Astrocyte (in vitro differentiated cells and primary cell): ENCODE measurements around the gene ALPK3. TPM values are rescaled to one million over a fixed set of nuclear protein-coding genes. Genes with fewer than 3 reads are reported as not detected.

ENCODE experiments used
- DNase-seq: peaks from one replicate; pipeline ENCODE4 v3.0.0-alpha.2; 2010; ENCODE audit warnings: low read depth
- FAIRE-seq: peaks from 2 replicates; lab custom pipeline; 2011; peaks lifted over from hg19 to GRCh38; lab: Jason Lieb, UNC
- H2AFZ ChIP-seq: 2 replicates; pipeline ENCODE4 v1.6.0; 2012; ENCODE audit warnings: low read depth, low read length, inconsistent platforms
- H3K27ac ChIP-seq: 2 replicates; pipeline ENCODE4 v1.5.1; 2011; ENCODE audit warnings: low read depth, low read length, inconsistent platforms
- H3K27me3 ChIP-seq: 2 replicates; pipeline ENCODE4 v1.6.0; 2011; ENCODE audit warnings: low read length, inconsistent platforms; ENCODE audit not compliant: insufficient read depth
- H3K36me3 ChIP-seq: 2 replicates; pipeline ENCODE4 v1.5.1; 2011; ENCODE audit warnings: low read length, inconsistent platforms; ENCODE audit not compliant: insufficient read depth
- H3K4me1 ChIP-seq: 2 replicates; pipeline ENCODE4 v1.5.1; 2011; ENCODE audit warnings: low read length, inconsistent platforms; ENCODE audit not compliant: insufficient read depth
- H3K4me2 ChIP-seq: 2 replicates; pipeline ENCODE4 v1.6.0; 2012; ENCODE audit warnings: low read length, inconsistent platforms
- H3K4me3 ChIP-seq: 2 replicates; pipeline ENCODE4 v1.5.1; 2011; ENCODE audit warnings: low read depth, mild to moderate bottlenecking, low read length, inconsistent platforms; ENCODE audit not compliant: insufficient read depth
- H3K79me2 ChIP-seq: 2 replicates; pipeline ENCODE4 v1.6.0; 2012; ENCODE audit warnings: mild to moderate bottlenecking, low read length, inconsistent platforms; ENCODE audit not compliant: insufficient read depth
- H3K9ac ChIP-seq: 2 replicates; pipeline ENCODE4 v1.6.0; 2012; ENCODE audit warnings: mild to moderate bottlenecking, low read length, inconsistent platforms
- H3K9me3 ChIP-seq: 2 replicates; pipeline ENCODE4 v1.5.1; 2012; ENCODE audit warnings: low read depth, mild to moderate bottlenecking, low read length, inconsistent platforms; ENCODE audit not compliant: insufficient read depth
- H4K20me1 ChIP-seq: 2 replicates; pipeline ENCODE4 v1.6.0; 2012; ENCODE audit warnings: low read length, inconsistent platforms; ENCODE audit not compliant: insufficient read depth
- H3K27ac Mint-ChIP-seq: one replicate; pipeline ENCODE4 v1.8.0; 2021; ENCODE audit warnings: mild to moderate bottlenecking, mixed read lengths; ENCODE audit not compliant: unreplicated experiment
- H3K27me3 Mint-ChIP-seq: one replicate; pipeline ENCODE4 v1.8.0; 2021; ENCODE audit warnings: low read depth, mixed read lengths; ENCODE audit not compliant: unreplicated experiment
- H3K36me3 Mint-ChIP-seq: one replicate; pipeline ENCODE4 v1.8.0; 2021; ENCODE audit warnings: low read depth, mixed read lengths; ENCODE audit not compliant: unreplicated experiment
- H3K4me1 Mint-ChIP-seq: one replicate; pipeline ENCODE4 v1.8.0; 2021; ENCODE audit warnings: low read depth, mixed read lengths; ENCODE audit not compliant: unreplicated experiment
- H3K4me3 Mint-ChIP-seq: one replicate; pipeline ENCODE4 v1.8.0; 2021; ENCODE audit warnings: mild to moderate bottlenecking, moderate library complexity, mixed read lengths; ENCODE audit not compliant: unreplicated experiment
- H3K9me3 Mint-ChIP-seq: one replicate; pipeline ENCODE4 v1.8.0; 2021; ENCODE audit warnings: mild to moderate bottlenecking, mixed read lengths; ENCODE audit not compliant: unreplicated experiment
- CTCF ChIP-seq: IDR thresholded peaks from 2 replicates; pipeline ENCODE4 v1.5.1; 2011; ENCODE audit warnings: low read depth, mild to moderate bottlenecking, inconsistent platforms, low read length, moderate library complexity; ENCODE audit not compliant: insufficient read depth
- EZH2 ChIP-seq: IDR thresholded peaks from 2 replicates; pipeline ENCODE4 v1.6.1; 2012; ENCODE audit warnings: mild to moderate bottlenecking, low read length, inconsistent platforms; ENCODE audit not compliant: insufficient read depth
- total RNA-seq: library from RNA; stranded (reverse); gene quantifications from 2 replicates; pipeline ENCODE4 v1.2.1, GENCODE V29; 2021

The ALPK3 gene
- total RNA-seq, 1 donor from 2014 or later = 9.1 TPM

DNA sequence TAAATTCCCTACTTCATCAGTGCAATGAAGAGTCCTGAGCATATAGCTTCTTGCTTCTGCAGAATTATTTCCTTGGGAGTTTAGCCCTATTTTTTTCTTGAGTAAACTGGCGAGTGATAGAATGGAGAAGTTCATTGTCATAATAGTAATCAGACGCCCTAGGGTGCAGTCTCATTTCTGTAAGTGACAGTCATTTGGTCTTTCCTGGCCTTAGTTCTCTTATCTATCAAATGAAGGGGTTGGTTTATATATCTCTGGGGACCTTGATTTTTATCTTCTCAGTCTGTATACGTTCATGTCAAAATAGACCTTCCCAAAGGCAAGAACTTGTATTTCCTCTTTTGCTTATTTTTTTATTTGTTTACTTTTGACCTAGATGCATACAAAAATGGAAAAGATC lies 9.9 kb upstream of the ALPK3 start:
- Mint-ChIP-seq H3K9me3 (no peaks in the 10 kb centered on the region), H3K27me3 (no peaks in the 10 kb centered on the region)
- TF ChIP-seq CTCF (no peak), EZH2 (no peak)

GRCh38 chr15:84810073-84810840 lies 6.9 kb upstream of the ALPK3 start:
- Mint-ChIP-seq H3K36me3 (peaks cover 20% of the 10 kb centered on the region), H3K27ac (peak overlapping the region; percentile 66), H3K4me1 (peaks cover 10% of the 10 kb centered on the region), H3K27me3 (peaks cover 2% of the 10 kb centered on the region), H3K4me3 (no peak overlapping the region), H3K9me3 (no peaks in the 10 kb centered on the region)
- FAIRE-seq = no peak
- Histone ChIP-seq H3K27me3 (no peaks in the 10 kb centered on the region), H3K4me3 (no peak overlapping the region), H3K9ac (no peak overlapping the region), H2AFZ (no peak overlapping the region), H3K79me2 (no peaks in the 10 kb centered on the region), H3K27ac (no peak overlapping the region), H3K9me3 (no peaks in the 10 kb centered on the region), H3K36me3 (no peaks in the 10 kb centered on the region), H3K4me1 (peaks cover 5% of the 10 kb centered on the region), H3K4me2 (no peak overlapping the region), H4K20me1 (peaks cover 3% of the 10 kb centered on the region)
- TF ChIP-seq CTCF (no peak), EZH2 (no peak)
- DNase-seq = peak; percentile 29

More for the DNA sequence above, 9.9 kb upstream of the ALPK3 start:
- DNase-seq (no peak), FAIRE-seq (no peak)
- Mint-ChIP-seq H3K4me3 (no peak overlapping the region), H3K36me3 (peaks cover 36% of the 10 kb centered on the region), H3K27ac (no peak overlapping the region), H3K4me1 (peaks cover 10% of the 10 kb centered on the region)
- peaks cover 3% of the 10 kb centered on the region for H4K20me1 ChIP-seq
- no peaks in the 10 kb centered on the region for H3K9me3 ChIP-seq
- peaks cover 5% of the 10 kb centered on the region for H3K36me3 ChIP-seq
- H3K79me2 ChIP-seq = no peaks in the 10 kb centered on the region
- no peak overlapping the region for H3K4me3 ChIP-seq
- no peak overlapping the region for H2AFZ ChIP-seq
- no peak overlapping the region for H3K27ac ChIP-seq
- no peaks in the 10 kb centered on the region for H3K27me3 ChIP-seq
- no peak overlapping the region for H3K9ac ChIP-seq
- peaks cover 5% of the 10 kb centered on the region for H3K4me1 ChIP-seq
- H3K4me2 ChIP-seq = no peak overlapping the region

DNA sequence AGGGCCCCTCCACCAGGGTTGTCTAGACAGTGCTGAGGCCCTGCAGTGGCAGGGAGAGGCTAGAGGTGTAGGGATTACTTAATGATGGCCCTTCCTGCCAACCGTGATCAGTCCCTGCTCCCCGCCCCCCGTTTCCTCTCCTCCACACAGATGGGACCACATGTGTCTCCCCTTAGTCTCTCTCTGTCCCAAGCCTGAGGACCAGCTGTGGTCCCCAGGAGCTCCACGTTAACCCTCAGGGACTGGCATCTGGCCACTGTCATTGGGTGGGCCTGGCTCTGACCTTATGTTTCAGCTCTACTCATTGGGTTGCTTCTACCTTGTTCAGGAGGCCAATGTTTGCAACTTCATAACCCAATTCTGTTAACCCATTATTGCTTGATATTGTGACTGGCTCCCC lies 6.0 kb upstream of the ALPK3 start:
- no peak for DNase-seq
- no peak for FAIRE-seq

More for the DNA sequence above, 6.0 kb upstream of the ALPK3 start:
- TF ChIP-seq EZH2 = no peak
- TF ChIP-seq CTCF = no peak
- Histone ChIP-seq H3K9me3 (no peaks in the 10 kb centered on the region), H3K27me3 (no peaks in the 10 kb centered on the region), H2AFZ (no peak overlapping the region), H3K4me1 (peaks cover 5% of the 10 kb centered on the region), H3K27ac (no peak overlapping the region), H3K4me2 (no peak overlapping the region), H3K79me2 (no peaks in the 10 kb centered on the region), H3K9ac (no peak overlapping the region), H3K36me3 (no peaks in the 10 kb centered on the region), H4K20me1 (peaks cover 3% of the 10 kb centered on the region), H3K4me3 (no peak overlapping the region)
- Mint-ChIP-seq H3K27me3 (peaks cover 3% of the 10 kb centered on the region), H3K4me1 (peaks cover 10% of the 10 kb centered on the region), H3K9me3 (no peaks in the 10 kb centered on the region), H3K4me3 (no peak overlapping the region), H3K36me3 (peaks cover 20% of the 10 kb centered on the region), H3K27ac (no peak overlapping the region)
